Gastrocnemius medialis (tissue), 4 donors: ENCODE data around the gene FYB2. TPM values are rescaled to one million over a fixed set of nuclear protein-coding genes. Genes with fewer than 3 reads are reported as not detected.

Source experiments
- ATAC-seq, 2 donors: fragments of 150-250 bp; one replicate each; pipeline ENCODE4 v1.9.1; 2016
- DNase-seq, 2 donors: peaks; one replicate each; pipeline ENCODE4 v3.0.0-alpha.2; 2019
- H3K27ac ChIP-seq, 4 donors: fragments of 200-600 bp; sonication (generic); 1 replicate in 1 of 4; 2 replicates in 3 of 4; pipeline ENCODE4 v1.5.1; 2016 to 2018; ENCODE audit warnings: mild to moderate bottlenecking in 2 of 4, moderate library complexity in 1 of 4
- H3K27me3 ChIP-seq, 3 donors: fragments of 200-600 bp; sonication (generic) in 2 of 3; 1 replicate in 1 of 3; 2 replicates in 2 of 3; pipeline versions ENCODE4 v1.5.1 to v1.6.0; 2016 to 2019; ENCODE audit warnings: mild to moderate bottlenecking in 1 of 3, moderate library complexity in 1 of 3
- H3K36me3 ChIP-seq, 2 donors: fragments of 200-600 bp; sonication (generic) in 1 of 2; one replicate each; pipeline ENCODE4 v1.5.1; 2017 to 2018
- H3K4me1 ChIP-seq, 2 donors: fragments of 200-600 bp; sonication (generic) in 1 of 2; one replicate each; pipeline ENCODE4 v1.5.1; 2016 to 2017; ENCODE audit warnings: mild to moderate bottlenecking in 2 of 2
- H3K4me3 ChIP-seq, 4 donors: fragments of 200-600 bp; sonication (generic) in 3 of 4; 1 replicate in 1 of 4; 2 replicates in 3 of 4; pipeline ENCODE4 v1.5.1; 2016 to 2019; ENCODE audit warnings: mild to moderate bottlenecking in 2 of 4
- H3K9me3 ChIP-seq, 3 donors: fragments of 200-600 bp; sonication (generic) in 2 of 3; 1 replicate in 1 of 3; 2 replicates in 2 of 3; pipeline ENCODE4 v1.5.1; 2016 to 2019
- POLR2A ChIP-seq, 2 donors: fragments of 450-650 bp; IDR thresholded peaks; one replicate each; pipeline ENCODE4 v1.6.1; 2017; ENCODE audit warnings: antibody characterized with exemption in 2 of 2, mild to moderate bottlenecking in 2 of 2, moderate library complexity in 2 of 2
- in situ Hi-C, 4 donors: fragments of 200-750 bp; cut with MboI; loops; one replicate each; pipeline versions ENCODE4 v1.15.0 to v1.8.0; 2017; ENCODE audit warnings: low sequenced_read_pairs in 4 of 4
- intact Hi-C: fragments of 100-400 bp; cut with DNase I; formaldehyde crosslinking; loops from one replicate; pipeline ENCODE4 v1.15.1; 2023; ENCODE audit warnings: low total_unique reads
- total RNA-seq, 4 donors: library from RNA; depleted of rRNA; stranded (reverse); fragments of >200 nt; gene quantifications; one replicate each; pipeline versions ENCODE4 v1.1.0 to v1.2.3, GENCODE V29; 2016
- TF ChIP-seq, protein P1 (sequence below), 5 experiments: fragments of 450-650 bp in 3 of 5; fragments of 200-600 bp in 2 of 5; sonication (generic) in 2 of 5; IDR thresholded peaks in 4 of 5; conservative IDR thresholded peaks in 1 of 5; 1 replicate in 4 of 5; 2 replicates in 1 of 5; pipeline ENCODE4 v1.5.1; 2016 to 2019; ENCODE audit warnings: antibody characterized with exemption in 5 of 5, mild to moderate bottlenecking in 3 of 5, moderate library complexity in 3 of 5

Gene FYB2
- total RNA-seq, 4 donors from 2014 or later: 1.0 to 14.2 (median 1.7) TPM

DNA sequence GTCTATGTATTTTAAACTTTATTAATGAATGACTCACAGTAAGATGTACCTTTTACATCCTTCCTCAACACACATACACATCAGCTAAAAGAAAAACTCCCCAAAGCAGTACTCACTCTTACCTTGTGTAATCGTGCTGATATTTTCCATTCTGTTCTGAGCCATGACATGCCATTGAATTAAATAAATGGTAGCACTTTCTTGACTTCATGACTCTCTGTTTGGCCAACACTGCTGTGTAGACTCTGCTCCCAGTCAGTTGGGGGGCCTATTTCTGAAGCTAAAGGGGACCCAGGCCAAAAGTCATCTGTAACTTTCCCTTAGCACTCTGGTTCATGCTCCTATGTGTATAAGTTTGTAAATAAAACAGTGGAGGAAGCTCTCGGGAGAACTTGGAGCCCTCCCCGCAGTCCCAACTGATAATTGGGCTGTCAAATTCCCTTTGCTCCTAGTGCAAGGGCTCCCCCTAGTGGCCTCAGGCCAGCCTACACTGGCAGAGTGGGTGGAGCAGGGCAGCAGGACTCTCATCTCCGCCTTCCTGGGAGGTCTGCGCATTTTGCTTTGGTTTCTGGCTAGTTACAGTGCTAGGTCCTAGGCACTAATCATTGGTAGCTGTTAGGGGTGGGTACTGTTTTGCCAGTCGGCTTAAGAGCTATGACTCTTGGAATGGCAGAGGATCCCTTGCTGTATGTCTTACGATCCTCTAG is 1.7 kb upstream of the FYB2 start:
- in situ Hi-C loops: loop anchor here in 1 of 4 donors (10.0 kb wide), 1 partner anchor 66 kb away; no protein-coding TSS in a partner anchor

DNA sequence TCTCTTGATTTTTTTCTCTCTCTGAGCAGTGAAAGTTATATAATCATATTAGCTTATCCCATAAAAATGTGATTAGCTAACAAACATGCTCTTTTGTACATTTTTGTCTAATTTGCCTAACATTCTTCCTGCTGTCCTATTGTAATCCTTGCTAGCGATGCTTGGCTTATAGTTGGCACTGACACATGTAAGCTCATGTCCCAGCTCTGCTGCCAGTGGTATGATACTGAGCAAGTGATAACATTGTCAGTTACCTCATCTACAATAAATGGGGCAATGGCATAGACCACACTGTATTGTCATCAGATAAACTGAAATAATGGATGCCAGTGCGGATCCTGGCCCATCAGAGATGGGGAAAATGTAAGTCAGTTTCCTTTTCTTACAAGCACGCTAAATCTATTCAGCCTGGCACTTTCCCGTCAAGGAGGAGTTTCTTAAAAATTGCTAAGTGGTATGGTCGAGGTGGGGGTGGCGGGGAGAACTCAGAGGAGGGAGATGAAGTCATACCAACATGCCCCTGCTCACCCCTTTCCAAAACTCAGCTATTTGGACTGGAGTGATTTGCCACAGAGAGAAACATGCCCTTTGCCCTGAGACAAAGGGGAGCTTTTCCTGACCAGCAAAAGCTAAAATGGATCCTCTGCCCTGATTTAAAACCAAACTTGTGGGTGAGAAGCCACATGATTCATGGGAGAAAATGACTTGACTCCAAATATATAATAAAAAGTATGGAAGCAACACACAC is 1.3 kb downstream of the FYB2 start:
- TF ChIP-seq, protein P1, sequence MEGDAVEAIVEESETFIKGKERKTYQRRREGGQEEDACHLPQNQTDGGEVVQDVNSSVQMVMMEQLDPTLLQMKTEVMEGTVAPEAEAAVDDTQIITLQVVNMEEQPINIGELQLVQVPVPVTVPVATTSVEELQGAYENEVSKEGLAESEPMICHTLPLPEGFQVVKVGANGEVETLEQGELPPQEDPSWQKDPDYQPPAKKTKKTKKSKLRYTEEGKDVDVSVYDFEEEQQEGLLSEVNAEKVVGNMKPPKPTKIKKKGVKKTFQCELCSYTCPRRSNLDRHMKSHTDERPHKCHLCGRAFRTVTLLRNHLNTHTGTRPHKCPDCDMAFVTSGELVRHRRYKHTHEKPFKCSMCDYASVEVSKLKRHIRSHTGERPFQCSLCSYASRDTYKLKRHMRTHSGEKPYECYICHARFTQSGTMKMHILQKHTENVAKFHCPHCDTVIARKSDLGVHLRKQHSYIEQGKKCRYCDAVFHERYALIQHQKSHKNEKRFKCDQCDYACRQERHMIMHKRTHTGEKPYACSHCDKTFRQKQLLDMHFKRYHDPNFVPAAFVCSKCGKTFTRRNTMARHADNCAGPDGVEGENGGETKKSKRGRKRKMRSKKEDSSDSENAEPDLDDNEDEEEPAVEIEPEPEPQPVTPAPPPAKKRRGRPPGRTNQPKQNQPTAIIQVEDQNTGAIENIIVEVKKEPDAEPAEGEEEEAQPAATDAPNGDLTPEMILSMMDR (IDR thresholded peaks at IDR 0.05 in 4 of 5, conservative IDR thresholded peaks at IDR 0.05 in 1 of 5): no peak
- TF ChIP-seq POLR2A (IDR thresholded peaks at IDR 0.05): no peak
- peaks cover 28 to 44% of the 10 kb centered on the region in 2 donors for H3K4me1 ChIP-seq
- H3K36me3 ChIP-seq: no peaks in the 10 kb centered on the region
- intact Hi-C loops: loop anchor here (5.0 to 10.0 kb wide), 3 partner anchors 171 to 1533 kb away; partner anchors contain the start of gene PRKAA2
- peak; percentile 24 to 36 for ATAC-seq
- in situ Hi-C loops: no loop called here
- H3K9me3 ChIP-seq: no peaks in the 10 kb centered on the region
- peak overlapping the region; percentile 76 to 88 (median 81) for H3K27ac ChIP-seq
- peak overlapping the region in 2 of 4 donors; percentile 2 to 24 for H3K4me3 ChIP-seq
- no peaks in the 10 kb centered on the region for H3K27me3 ChIP-seq
- DNase-seq: peak in 1 of 2 donors; percentile 20

More for the DNA sequence above, 1.7 kb upstream of the FYB2 start:
- Histone ChIP-seq H3K9me3 (no peaks in the 10 kb centered on the region), H3K27ac (no peak overlapping the region), H3K27me3 (no peaks in the 10 kb centered on the region), H3K4me1 (peaks cover 27 to 37% of the 10 kb centered on the region in 2 donors), H3K4me3 (no peak overlapping the region), H3K36me3 (no peaks in the 10 kb centered on the region)
- TF ChIP-seq, protein P1 (IDR thresholded peaks at IDR 0.05 in 4 of 5, conservative IDR thresholded peaks at IDR 0.05 in 1 of 5): peak; percentile 90 to 97 (median 94)
- TF ChIP-seq POLR2A (IDR thresholded peaks at IDR 0.05): no peak
- ATAC-seq: peak; percentile 54 to 74
- DNase-seq: peak; percentile 62 to 72
- intact Hi-C loops: loop anchor here (1.0 to 5.0 kb wide), 2 partner anchors 63 to 109 kb away; no protein-coding TSS in a partner anchor

DNA sequence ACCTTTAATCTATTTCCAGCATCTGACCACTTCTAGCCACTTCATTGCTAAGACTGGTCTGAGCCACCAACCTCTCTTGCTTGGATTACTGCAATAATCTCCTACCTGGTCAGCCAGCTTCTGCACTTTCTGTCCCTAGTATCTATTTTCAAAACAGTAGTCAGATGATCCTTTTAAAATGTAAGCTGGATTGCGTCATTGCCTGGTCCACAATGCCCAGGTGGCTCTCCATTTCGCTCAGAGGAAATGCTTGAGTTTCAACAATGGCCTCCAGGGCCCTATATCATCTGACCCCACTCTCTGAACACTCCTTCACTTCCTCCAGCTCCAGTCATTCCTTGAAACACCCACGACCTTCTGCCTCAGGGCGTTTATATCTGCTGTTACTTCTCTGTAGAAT is 2.3 kb downstream of the FYB2 start:
- Histone ChIP-seq H3K4me1 (peaks cover 36 to 54% of the 10 kb centered on the region in 2 donors), H3K27me3 (no peaks in the 10 kb centered on the region), H3K36me3 (no peaks in the 10 kb centered on the region), H3K9me3 (no peaks in the 10 kb centered on the region), H3K4me3 (no peak overlapping the region), H3K27ac (peak overlapping the region; percentile 62 to 88 (median 80))
- ATAC-seq: peak; percentile 37 to 51
- in situ Hi-C loops (no loop called here), intact Hi-C loops (loop anchor here (5.0 to 10.0 kb wide), 3 partner anchors 170 to 1532 kb away; partner anchors contain the start of gene PRKAA2)
- peak; percentile 45 to 51 for DNase-seq
- TF ChIP-seq POLR2A (IDR thresholded peaks at IDR 0.05): no peak
- TF ChIP-seq, protein P1 (IDR thresholded peaks at IDR 0.05 in 4 of 5, conservative IDR thresholded peaks at IDR 0.05 in 1 of 5): no peak

DNA sequence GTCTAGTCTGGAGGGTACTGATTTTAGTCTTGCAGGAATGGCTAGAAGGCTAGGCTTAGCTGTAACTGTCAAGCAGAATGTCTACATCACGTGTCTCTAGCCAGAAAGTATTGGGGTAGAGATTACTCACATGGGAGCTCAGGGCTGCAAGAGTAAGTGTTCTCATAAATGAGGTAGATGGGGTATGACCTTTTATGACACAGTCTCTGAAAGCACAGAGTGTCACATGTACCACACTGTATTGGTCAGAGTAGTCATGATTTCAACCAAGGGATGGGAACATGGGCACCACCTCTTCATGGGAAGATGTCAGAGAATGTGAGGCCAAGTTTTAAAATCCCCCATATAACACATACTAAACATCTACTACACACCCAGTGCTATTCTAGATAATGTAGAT is 2.9 kb downstream of the FYB2 start:
- peak overlapping the region; percentile 62 to 88 (median 80) for H3K27ac ChIP-seq
- no peak for ATAC-seq
- no peak overlapping the region for H3K4me3 ChIP-seq
- H3K4me1 ChIP-seq: peaks cover 40 to 60% of the 10 kb centered on the region in 2 donors
- no peaks in the 10 kb centered on the region for H3K36me3 ChIP-seq
- no peaks in the 10 kb centered on the region for H3K9me3 ChIP-seq
- DNase-seq: no peak
- intact Hi-C loops (loop anchor here (5.0 to 10.0 kb wide), 3 partner anchors 169 to 1531 kb away; partner anchors contain the start of gene PRKAA2), in situ Hi-C loops (no loop called here)
- H3K27me3 ChIP-seq: no peaks in the 10 kb centered on the region
- no peak for TF ChIP-seq POLR2A (IDR thresholded peaks at IDR 0.05)
- TF ChIP-seq, protein P1 (IDR thresholded peaks at IDR 0.05 in 4 of 5, conservative IDR thresholded peaks at IDR 0.05 in 1 of 5): no peak
